Amniotic epithelial cell (primary cell): ENCODE results near the gene CTAGE4.
"Not testable (repeated sequence)": the region's sequence is repeated elsewhere in the genome, so short reads cannot be mapped to it uniquely, and the experiment has no call there.

Experiments
- DNase-seq: peaks from one replicate; pipeline ENCODE4 v3.0.0-alpha.2; 2010; ENCODE audit warnings: low read depth

The CTAGE4 gene

GRCh38 chr7:144218581-144218980, 35.3 kb downstream of the CTAGE4 start:
- DNase-seq, result not testable (repeated sequence)

- DNase-seq, result not testable (repeated sequence)
Observed at GRCh38 chr7:144219149-144219548, 35.9 kb downstream of the CTAGE4 start.

GRCh38 chr7:144220531-144220930, 37.3 kb downstream of the CTAGE4 start:
- not testable (repeated sequence) for DNase-seq

- not testable (repeated sequence) for DNase-seq
Observed at GRCh38 chr7:144223675-144224074, 40.4 kb downstream of the CTAGE4 start.

- DNase-seq, result not testable (repeated sequence)
Observed at GRCh38 chr7:144226866-144227265, 43.6 kb downstream of the CTAGE4 start.

GRCh38 chr7:144228810-144229209, 45.5 kb downstream of the CTAGE4 start:
- DNase-seq, result not testable (repeated sequence)

GRCh38 chr7:144231027-144231426, 47.8 kb downstream of the CTAGE4 start:
- DNase-seq, result not testable (repeated sequence)

- DNase-seq, result not testable (repeated sequence)
Observed at GRCh38 chr7:144233039-144233438, 49.8 kb downstream of the CTAGE4 start.
